Ovary (tissue), 9 donors: ENCODE measurements around the gene CACNA1F. TPM values are rescaled to one million over a fixed set of nuclear protein-coding genes. Genes with fewer than 3 reads are reported as not detected.
A peak's percentile ranks its signal among the peaks of the same experiment; 100 is the strongest.

Source experiments
- DNase-seq, 5 donors: peaks; one replicate each; pipeline ENCODE4 v3.0.0-alpha.2; 2019 to 2020
- H3K27ac ChIP-seq, 2 donors: fragments of 200-600 bp; one replicate each; pipeline versions ENCODE4 v1.5.1 to v1.8.0; 2019 to 2022
- H3K27me3 ChIP-seq: fragments of 200-600 bp; one replicate; pipeline ENCODE4 v1.8.0; 2022
- H3K36me3 ChIP-seq: fragments of 200-600 bp; sonication (generic); one replicate; pipeline ENCODE4 v1.5.1; 2019
- H3K4me1 ChIP-seq: one replicate; pipeline ENCODE4 v1.8.1; 2013; ENCODE audit warnings: mild to moderate bottlenecking, moderate library complexity; ENCODE audit not compliant: insufficient read depth
- H3K4me3 ChIP-seq: fragments of 200-600 bp; sonication (generic); one replicate; pipeline ENCODE4 v1.5.1; 2017
- H3K9me3 ChIP-seq, 2 donors: fragments of 200-600 bp in 1 of 2; sonication (generic) in 1 of 2; one replicate each; pipeline versions ENCODE4 v1.5.1 to v1.8.1; 2013 to 2019; ENCODE audit warnings: mild to moderate bottlenecking in 1 of 2, moderate library complexity in 1 of 2
- CTCF ChIP-seq, 3 donors: fragments of 450-650 bp in 2 of 3; fragments of 200-600 bp in 1 of 3; IDR thresholded peaks; one replicate each; pipeline versions ENCODE4 v1.5.1 to v1.8.0; 2016 to 2022; ENCODE audit warnings: antibody characterized with exemption in 3 of 3, mild to moderate bottlenecking in 1 of 3
- EP300 ChIP-seq: sonication (generic); formaldehyde crosslinking; IDR thresholded peaks from one replicate; pipeline ENCODE4 v1.6.1; 2017; ENCODE audit warnings: antibody characterized with exemption
- POLR2A ChIP-seq: fragments of 450-650 bp; IDR thresholded peaks from one replicate; pipeline ENCODE4 v1.6.1; 2017; ENCODE audit warnings: antibody characterized with exemption, mild to moderate bottlenecking, moderate library complexity
- WGBS, 3 donors: extraction: QIAGEN DNeasy Blood & Tissue Kit in 1 of 3; methylation state at CpG; one replicate each; pipeline versions ENCODE4 v1.1.5 to v1.1.7; 2013 to 2017; 5-methylcytosine and 5-hydroxymethylcytosine counted together
- intact Hi-C, 4 donors: fragments of 100-400 bp; cut with DNase I; formaldehyde crosslinking; loops; one replicate each; pipeline versions ENCODE4 v1.11.0 to v1.15.1; 2022 to 2023
- polyA plus RNA-seq, 2 donors: library from polyadenylated mRNA; stranded (reverse); fragments of 200-250 nt in 1 of 2; fragments of 350-450 nt in 1 of 2; fragmentation: Illumina TruSeq in 1 of 2; extraction: RNeasy Lipid Tissue Mini Kit (QIAGEN cat#74804) in 1 of 2; gene quantifications; one replicate each; pipeline ENCODE4 v1.2.3, GENCODE V29; 2013 to 2014
- total RNA-seq, 7 donors: library from RNA; depleted of rRNA in 2 of 7; stranded (reverse); fragments of >200 nt in 2 of 7; fragmentation: NEBNext Ultra II Directional in 3 of 7; extraction: Animal tissue kit (Norgen Biotek cat#: 25700) in 3 of 7; gene quantifications; one replicate each; pipeline versions ENCODE4 v1.1.0 to v1.2.4, GENCODE V29; 2016 to 2023
- donor health status: DM: no; HTN: no; CAD: no; lungs with moderate emphysema.
- donor health status: DM: no; HTN: no; CAD: no.
- donor health status: Bipolar disorder and iron deficiency.
- donor health status: DM: yes; HTN: yes; CAD: no.
- donor health status: DM: no; HTN: no; CAD: no.
- donor health status: DM: yes; HTN: yes; CAD: no.

Gene CACNA1F
- total and polyA plus RNA-seq, 9 donors, result 0.02 to 0.32 (median 0.15) TPM; not detected in 2

DNA sequence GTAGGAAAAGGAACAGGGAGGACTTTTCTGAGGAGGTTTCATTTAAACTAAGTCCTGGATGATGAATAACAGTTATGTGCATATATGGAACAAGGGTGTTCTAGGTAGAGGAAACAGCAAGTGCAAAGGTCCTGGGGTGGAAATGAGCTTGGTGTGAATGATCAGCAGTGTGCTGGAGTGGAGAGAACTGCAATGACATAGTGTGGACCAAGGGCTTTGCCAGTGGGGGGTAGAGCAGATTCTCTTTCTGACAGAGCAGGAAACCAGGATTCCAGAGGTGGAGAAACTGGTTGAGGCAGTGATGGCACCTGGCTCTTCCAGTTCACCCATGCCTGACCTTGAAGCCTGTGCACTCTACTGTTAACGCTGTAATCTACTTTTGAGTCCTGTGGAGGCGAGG is 38.2 kb upstream of the CACNA1F start:
- Histone ChIP-seq H3K27ac (no peak overlapping the region), H3K36me3 (no peaks in the 10 kb centered on the region), H3K4me1 (peaks cover 6% of the 10 kb centered on the region), H3K27me3 (no peaks in the 10 kb centered on the region), H3K9me3 (no peaks in the 10 kb centered on the region), H3K4me3 (no peak overlapping the region)
- peak in 2 of 5 donors; percentile 10 to 13 for DNase-seq
- intact Hi-C loops, result no loop called here
- TF ChIP-seq POLR2A (no peak), EP300 (no peak), CTCF (IDR thresholded peaks at IDR 0.05) (no peak)
- 50 to 77% (median 53%) methylated on average over 2 of the region's 2 CpGs for WGBS, 3 donors

- intact Hi-C loops, result no loop called here
- Histone ChIP-seq H3K4me3 (peak overlapping the region; percentile 53), H3K27ac (peak overlapping the region; percentile 95 to 99), H3K36me3 (no peaks in the 10 kb centered on the region), H3K27me3 (no peaks in the 10 kb centered on the region), H3K9me3 (no peaks in the 10 kb centered on the region), H3K4me1 (peaks cover 6% of the 10 kb centered on the region)
- DNase-seq, result peak in 2 of 5 donors; percentile 46 to 51
- WGBS, 3 donors, result 56 to 77% (median 61%) methylated on average over 39 to 66 of the region's 66 CpGs
- no peak for TF ChIP-seq EP300
- TF ChIP-seq POLR2A, result no peak
- no peak for TF ChIP-seq CTCF (IDR thresholded peaks at IDR 0.05)
Measured at GRCh38 chrX:49270249-49270921, 37.2 kb upstream of the CACNA1F start.

GRCh38 chrX:49269767-49270248 is 36.7 kb upstream of the CACNA1F start, which contains the start of gene PPP1R3F:
Gene PPP1R3F, plus strand, starts transcription at chrX:49269793. Its CDS starts 77 bp downstream, at chrX:49269870.
- Histone ChIP-seq H3K36me3 (no peaks in the 10 kb centered on the region), H3K4me1 (peaks cover 6% of the 10 kb centered on the region), H3K4me3 (peak within 1 kb of the TSS; percentile 53), H3K27me3 (no peaks in the 10 kb centered on the region), H3K27ac (peak within 1 kb of the TSS; percentile 95 to 99), H3K9me3 (no peaks in the 10 kb centered on the region)
- WGBS, 3 donors, result 36 to 44% (median 37%) methylated on average over 70 of the region's 70 CpGs
- DNase-seq, result peak in 1 of 5 donors; percentile 23
- TF ChIP-seq EP300 (no peak), POLR2A (peak; percentile 80)
- intact Hi-C loops, result no loop called here

DNA sequence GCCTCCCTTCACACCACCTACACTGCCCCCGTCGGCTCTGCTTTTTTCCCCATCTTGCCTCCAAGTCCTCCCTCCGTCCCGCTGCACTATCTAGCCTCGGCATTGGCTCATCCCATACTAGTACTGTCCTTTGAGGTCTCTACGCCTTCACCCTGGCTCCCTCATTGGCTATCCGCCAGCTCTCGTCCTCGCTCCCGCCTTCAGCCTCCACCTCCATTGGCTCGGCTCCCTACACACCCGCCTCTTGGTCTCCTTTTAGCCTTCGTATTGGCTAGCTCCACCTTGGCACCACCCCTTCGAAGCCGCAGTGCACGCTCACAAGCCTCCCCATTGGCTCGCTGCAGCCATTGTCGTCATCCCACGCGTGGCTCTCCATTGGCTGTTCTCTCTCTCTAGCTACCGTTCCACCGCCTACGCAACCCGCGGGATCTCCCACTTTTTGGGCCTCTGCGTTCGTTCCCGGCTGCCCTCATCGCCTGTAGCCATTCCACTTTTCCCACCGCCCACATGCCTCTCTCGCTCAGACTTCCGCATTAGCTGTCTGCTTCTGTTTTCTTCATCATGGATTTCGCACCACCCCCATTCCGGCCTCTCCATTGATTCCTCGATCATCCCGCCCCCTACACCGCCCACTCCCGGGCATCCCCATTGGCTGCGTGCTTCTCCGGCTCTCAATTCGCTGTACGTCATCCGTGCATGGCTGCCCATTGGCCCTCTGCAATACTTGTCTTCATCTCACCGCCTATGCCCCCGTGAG is 36.0 kb upstream of the CACNA1F start:
- Histone ChIP-seq H3K27me3 (no peaks in the 10 kb centered on the region), H3K4me3 (peak overlapping the region; percentile 43)

More for the DNA sequence above, 36.0 kb upstream of the CACNA1F start:
- Histone ChIP-seq H3K36me3 (no peaks in the 10 kb centered on the region), H3K4me1 (peaks cover 6% of the 10 kb centered on the region), H3K9me3 (no peaks in the 10 kb centered on the region), H3K27ac (peak overlapping the region; percentile 95 to 99)
- intact Hi-C loops, result no loop called here
- no peak for TF ChIP-seq CTCF (IDR thresholded peaks at IDR 0.05)
- TF ChIP-seq POLR2A, result peak; percentile 41
- WGBS, 3 donors, result 42 to 51% (median 46%) methylated on average over 45 of the region's 45 CpGs
- peak; percentile 95 to 98 (median 97) for DNase-seq
